GM12892 (cell line): Measurements from ENCODE around the gene LRRC58.

Experiments
- POLR2A ChIP-seq: IDR thresholded peaks from 2 replicates; pipeline ENCODE4 v1.6.1; 2011; ENCODE audit warnings: low read depth, low read length, control low read depth
- POLR2AphosphoS5 ChIP-seq: IDR thresholded peaks from 2 replicates; pipeline ENCODE4 v1.6.1; 2011; ENCODE audit warnings: low read depth, low read length, control low read depth
- TAF1 ChIP-seq: IDR thresholded peaks from 2 replicates; pipeline ENCODE4 v1.6.1; 2011; ENCODE audit warnings: low read depth, mild to moderate bottlenecking, control low read depth, low read length, borderline replicate concordance

GRCh38 chr3:120369037-120369467 lies 19.9 kb upstream of the LRRC58 start:
- TF ChIP-seq POLR2A (no peak), POLR2AphosphoS5 (no peak), TAF1 (no peak)
